HepG2 (cell line): ENCODE data around the gene ELMO2. TPM values are rescaled to one million over a fixed set of nuclear protein-coding genes. Genes with fewer than 3 reads are reported as not detected.
A peak's percentile ranks its signal among the peaks of the same experiment; 100 is the strongest.

Experiments used
- BRD4 ChIP-seq: sonication (generic); formaldehyde crosslinking; IDR thresholded peaks from 2 replicates; pipeline ENCODE4 v1.4.0; 2020; ENCODE audit warnings: missing genetic modification reagents
- CREB1 ChIP-seq, 2 experiments: fragments of 450-650 bp in 1 of 2; IDR thresholded peaks; 2 replicates each; pipeline ENCODE4 v1.6.1; 2016 to 2017; ENCODE audit warnings: control low read depth in 1 of 2, mild to moderate bottlenecking in 1 of 2, missing compliant biosample characterization in 1 of 2, missing genetic modification characterization in 1 of 2
- HBP1 ChIP-seq: IDR thresholded peaks from 2 replicates; pipeline ENCODE4 v1.6.1; 2016; ENCODE audit warnings: low read depth, control low read depth
- KLF15 ChIP-seq: sonication (generic); formaldehyde crosslinking; IDR thresholded peaks from 2 replicates; pipeline ENCODE4 v1.8.1; 2023; ENCODE audit warnings: borderline replicate concordance, mild to moderate bottlenecking, inconsistent platforms, missing genetic modification reagents, mixed read lengths
- KLF16 ChIP-seq, 2 experiments: sonication (generic) in 1 of 2; formaldehyde crosslinking in 1 of 2; IDR thresholded peaks; 2 replicates each; pipeline versions ENCODE4 v1.6.1 to v1.8.0; 2016 to 2023; ENCODE audit warnings: missing genetic modification reagents in 2 of 2, missing compliant biosample characterization in 1 of 2
- PPARG ChIP-seq: conservative IDR thresholded peaks from 2 replicates; pipeline ENCODE4 v1.6.1; 2016; ENCODE audit warnings: missing biosample characterization, missing genetic modification reagents
- RBFOX2 ChIP-seq: fragments of 200-400 bp; formaldehyde crosslinking; IDR thresholded peaks from 2 replicates; pipeline ENCODE4 v1.6.1; 2017; ENCODE audit warnings: low read depth, mild to moderate bottlenecking, low read length
- RELA ChIP-seq: sonication (generic); formaldehyde crosslinking; IDR thresholded peaks from 2 replicates; pipeline ENCODE4 v1.4.0; 2020; ENCODE audit warnings: missing genetic modification reagents
- SAFB2 ChIP-seq: sonication (generic); formaldehyde crosslinking; IDR thresholded peaks from 2 replicates; pipeline ENCODE4 v1.5.1; 2020; ENCODE audit warnings: missing genetic modification reagents, low read depth, mild to moderate bottlenecking, borderline replicate concordance
- TOPORS ChIP-seq: sonication (generic); formaldehyde crosslinking; IDR thresholded peaks from 2 replicates; pipeline ENCODE4 v1.8.0; 2023; ENCODE audit warnings: mild to moderate bottlenecking, missing genetic modification reagents
- ZBTB1 ChIP-seq: sonication (generic); formaldehyde crosslinking; IDR thresholded peaks from 2 replicates; pipeline ENCODE4 v1.4.0; 2020; ENCODE audit warnings: missing genetic modification reagents, borderline replicate concordance
- ZMAT3 ChIP-seq: sonication (generic); formaldehyde crosslinking; conservative IDR thresholded peaks from 2 replicates; pipeline ENCODE4 v1.7.0; 2021; ENCODE audit warnings: missing genetic modification reagents
- ZNF232 ChIP-seq: sonication (generic); formaldehyde crosslinking; IDR thresholded peaks from 2 replicates; pipeline ENCODE4 v1.4.0; 2020; ENCODE audit warnings: missing genetic modification reagents, borderline replicate concordance
- ZNF317 ChIP-seq: sonication (generic); formaldehyde crosslinking; IDR thresholded peaks from 2 replicates; pipeline ENCODE4 v1.5.0; 2020; ENCODE audit warnings: mild to moderate bottlenecking, missing genetic modification reagents
- ZNF343 ChIP-seq: sonication (generic); formaldehyde crosslinking; IDR thresholded peaks from 2 replicates; pipeline ENCODE4 v1.4.0; 2020; ENCODE audit warnings: mild to moderate bottlenecking, missing genetic modification reagents
- ZNF431 ChIP-seq: sonication (generic); formaldehyde crosslinking; IDR thresholded peaks from 2 replicates; pipeline ENCODE4 v1.9.0; 2022; ENCODE audit warnings: missing genetic modification reagents, low read depth, mild to moderate bottlenecking, borderline replicate concordance
- ZNF549 ChIP-seq: sonication (generic); formaldehyde crosslinking; IDR thresholded peaks from 2 replicates; pipeline ENCODE4 v1.5.0; 2020; ENCODE audit warnings: missing genetic modification reagents
- polyA plus RNA-seq, 8 experiments: library from polyadenylated mRNA; depleted of rRNA in 3 of 8; stranded (reverse) in 7 of 8; unstranded in 1 of 8; fragments of >200 nt; fragmentation: Illumina TruSeq in 4 of 8; extraction: Trizol in 4 of 8; gene quantifications; 2 replicates each; pipeline versions ENCODE4 v1.2.1 to v1.2.3, GENCODE V29; 2011 to 2016; ENCODE audit warnings: low read depth in 4 of 8, missing spikeins in 1 of 8, mixed read lengths in 1 of 8; ENCODE audit not compliant: insufficient read depth in 1 of 8
- total RNA-seq, 5 experiments: library from RNA; depleted of rRNA; stranded (reverse); fragments of >200 nt; fragmentation: Illumina TruSeq; extraction: Trizol; gene quantifications; 2 replicates each; pipeline ENCODE4 v1.2.3, GENCODE V29; 2016; ENCODE audit warnings: low read depth in 1 of 5
- TF ChIP-seq, protein P1 (sequence below): sonication (generic); formaldehyde crosslinking; IDR thresholded peaks from 2 replicates; pipeline ENCODE4 v1.4.0; 2020; ENCODE audit warnings: missing genetic modification reagents
- TF ChIP-seq, protein P2 (sequence below): sonication (generic); formaldehyde crosslinking; IDR thresholded peaks from 2 replicates; pipeline ENCODE4; 2020; ENCODE audit warnings: missing genetic modification reagents, mild to moderate bottlenecking, borderline replicate concordance

The ELMO2 gene
- total and polyA plus RNA-seq, 2 of the 13 experiments (the other 11 are each of a cell fraction or from before 2014, with no cell fraction given) = 30.6 to 35.7 TPM

DNA sequence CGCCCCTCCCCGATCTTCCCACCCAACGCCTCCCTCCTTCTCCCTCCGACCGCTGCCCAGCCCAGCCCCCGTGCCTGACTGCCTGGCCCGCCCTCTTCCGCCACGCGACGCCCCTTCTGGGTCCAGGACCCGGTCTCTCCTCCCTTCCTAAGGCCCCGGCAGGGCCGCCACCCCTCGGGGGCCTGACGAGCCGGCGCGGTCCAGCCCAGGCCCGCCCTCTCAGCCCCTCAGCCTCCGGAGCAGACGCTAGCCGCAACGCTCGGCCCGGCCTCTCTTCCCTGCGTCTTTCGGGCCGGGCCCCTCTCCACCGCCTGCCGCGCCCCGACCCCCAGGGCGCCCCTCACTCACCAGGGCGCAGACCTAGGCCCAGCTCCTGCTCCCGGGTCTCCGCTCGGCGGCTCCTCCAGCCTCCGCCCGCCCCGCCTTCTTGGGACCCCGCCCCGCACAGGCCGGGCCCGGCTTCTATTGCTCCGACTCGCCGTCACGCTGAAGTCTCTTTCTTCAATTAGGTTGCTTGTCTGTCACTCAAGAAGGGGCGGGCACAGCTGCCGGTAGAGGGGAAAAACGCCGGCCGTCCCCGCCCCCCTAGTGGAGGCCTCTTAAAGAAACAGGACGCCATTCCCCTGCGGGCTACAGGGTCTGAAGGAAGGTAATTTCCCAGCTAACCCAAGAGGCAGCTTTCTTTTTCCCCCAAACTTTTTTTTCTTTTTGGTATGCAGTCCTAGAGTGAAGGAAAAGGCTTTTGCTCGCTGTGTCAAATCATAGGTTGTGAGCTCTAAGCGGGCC lies at the start of gene ELMO2 (continued):
- TF ChIP-seq, protein P1, sequence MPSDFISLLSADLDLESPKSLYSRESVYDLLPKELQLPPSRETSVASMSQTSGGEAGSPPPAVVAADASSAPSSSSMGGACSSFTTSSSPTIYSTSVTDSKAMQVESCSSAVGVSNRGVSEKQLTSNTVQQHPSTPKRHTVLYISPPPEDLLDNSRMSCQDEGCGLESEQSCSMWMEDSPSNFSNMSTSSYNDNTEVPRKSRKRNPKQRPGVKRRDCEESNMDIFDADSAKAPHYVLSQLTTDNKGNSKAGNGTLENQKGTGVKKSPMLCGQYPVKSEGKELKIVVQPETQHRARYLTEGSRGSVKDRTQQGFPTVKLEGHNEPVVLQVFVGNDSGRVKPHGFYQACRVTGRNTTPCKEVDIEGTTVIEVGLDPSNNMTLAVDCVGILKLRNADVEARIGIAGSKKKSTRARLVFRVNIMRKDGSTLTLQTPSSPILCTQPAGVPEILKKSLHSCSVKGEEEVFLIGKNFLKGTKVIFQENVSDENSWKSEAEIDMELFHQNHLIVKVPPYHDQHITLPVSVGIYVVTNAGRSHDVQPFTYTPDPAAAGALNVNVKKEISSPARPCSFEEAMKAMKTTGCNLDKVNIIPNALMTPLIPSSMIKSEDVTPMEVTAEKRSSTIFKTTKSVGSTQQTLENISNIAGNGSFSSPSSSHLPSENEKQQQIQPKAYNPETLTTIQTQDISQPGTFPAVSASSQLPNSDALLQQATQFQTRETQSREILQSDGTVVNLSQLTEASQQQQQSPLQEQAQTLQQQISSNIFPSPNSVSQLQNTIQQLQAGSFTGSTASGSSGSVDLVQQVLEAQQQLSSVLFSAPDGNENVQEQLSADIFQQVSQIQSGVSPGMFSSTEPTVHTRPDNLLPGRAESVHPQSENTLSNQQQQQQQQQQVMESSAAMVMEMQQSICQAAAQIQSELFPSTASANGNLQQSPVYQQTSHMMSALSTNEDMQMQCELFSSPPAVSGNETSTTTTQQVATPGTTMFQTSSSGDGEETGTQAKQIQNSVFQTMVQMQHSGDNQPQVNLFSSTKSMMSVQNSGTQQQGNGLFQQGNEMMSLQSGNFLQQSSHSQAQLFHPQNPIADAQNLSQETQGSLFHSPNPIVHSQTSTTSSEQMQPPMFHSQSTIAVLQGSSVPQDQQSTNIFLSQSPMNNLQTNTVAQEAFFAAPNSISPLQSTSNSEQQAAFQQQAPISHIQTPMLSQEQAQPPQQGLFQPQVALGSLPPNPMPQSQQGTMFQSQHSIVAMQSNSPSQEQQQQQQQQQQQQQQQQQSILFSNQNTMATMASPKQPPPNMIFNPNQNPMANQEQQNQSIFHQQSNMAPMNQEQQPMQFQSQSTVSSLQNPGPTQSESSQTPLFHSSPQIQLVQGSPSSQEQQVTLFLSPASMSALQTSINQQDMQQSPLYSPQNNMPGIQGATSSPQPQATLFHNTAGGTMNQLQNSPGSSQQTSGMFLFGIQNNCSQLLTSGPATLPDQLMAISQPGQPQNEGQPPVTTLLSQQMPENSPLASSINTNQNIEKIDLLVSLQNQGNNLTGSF (CRISPR knock-in tag) = peak; percentile 32; the same call in 1 of the 2 replicates
- TF ChIP-seq ZNF549 (CRISPR knock-in tag) (no peak), KLF16 (CRISPR knock-in tag; IDR thresholded peaks at IDR 0.05) (peak; percentile 54 to 77; a peak in 1 of 4 replicates), KLF15 (CRISPR knock-in tag) (0 out of 2 replicates have a peak, but pooled peaks have one; percentile 14), ZNF431 (peak; percentile 87; the same call in 1 of the 2 replicates), HBP1 (CRISPR knock-in tag) (0 out of 2 replicates have a peak, but pooled peaks have one; percentile 74), RBFOX2 (peak; percentile 93), SAFB2 (peak; percentile 85), ZNF317 (CRISPR knock-in tag) (peak; percentile 6; the same call in 1 of the 2 replicates), ZNF232 (CRISPR knock-in tag) (peak; percentile 33; the same call in 1 of the 2 replicates), ZNF343 (peak; percentile 75), ZMAT3 (CRISPR knock-in tag) (no peak; the same call in none of the 2 replicates), ZBTB1 (CRISPR knock-in tag) (no peak; the same call in 1 of the 2 replicates), BRD4 (CRISPR knock-in tag) (peak; percentile 73; the same call in 1 of the 2 replicates), PPARG (CRISPR knock-in tag) (no peak), TOPORS (peak; percentile 37), CREB1 (IDR thresholded peaks at IDR 0.05) (peak; percentile 85), CREB1 (CRISPR knock-in tag; IDR thresholded peaks at IDR 0.05) (peak; percentile 89), RELA (CRISPR knock-in tag) (no peak)
- TF ChIP-seq, protein P2, sequence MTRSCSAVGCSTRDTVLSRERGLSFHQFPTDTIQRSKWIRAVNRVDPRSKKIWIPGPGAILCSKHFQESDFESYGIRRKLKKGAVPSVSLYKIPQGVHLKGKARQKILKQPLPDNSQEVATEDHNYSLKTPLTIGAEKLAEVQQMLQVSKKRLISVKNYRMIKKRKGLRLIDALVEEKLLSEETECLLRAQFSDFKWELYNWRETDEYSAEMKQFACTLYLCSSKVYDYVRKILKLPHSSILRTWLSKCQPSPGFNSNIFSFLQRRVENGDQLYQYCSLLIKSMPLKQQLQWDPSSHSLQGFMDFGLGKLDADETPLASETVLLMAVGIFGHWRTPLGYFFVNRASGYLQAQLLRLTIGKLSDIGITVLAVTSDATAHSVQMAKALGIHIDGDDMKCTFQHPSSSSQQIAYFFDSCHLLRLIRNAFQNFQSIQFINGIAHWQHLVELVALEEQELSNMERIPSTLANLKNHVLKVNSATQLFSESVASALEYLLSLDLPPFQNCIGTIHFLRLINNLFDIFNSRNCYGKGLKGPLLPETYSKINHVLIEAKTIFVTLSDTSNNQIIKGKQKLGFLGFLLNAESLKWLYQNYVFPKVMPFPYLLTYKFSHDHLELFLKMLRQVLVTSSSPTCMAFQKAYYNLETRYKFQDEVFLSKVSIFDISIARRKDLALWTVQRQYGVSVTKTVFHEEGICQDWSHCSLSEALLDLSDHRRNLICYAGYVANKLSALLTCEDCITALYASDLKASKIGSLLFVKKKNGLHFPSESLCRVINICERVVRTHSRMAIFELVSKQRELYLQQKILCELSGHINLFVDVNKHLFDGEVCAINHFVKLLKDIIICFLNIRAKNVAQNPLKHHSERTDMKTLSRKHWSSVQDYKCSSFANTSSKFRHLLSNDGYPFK = peak; percentile 37; the same call in 1 of the 2 replicates
